ENCODE data around the gene CD276. TPM values are rescaled to one million over a fixed set of nuclear protein-coding genes. Genes with fewer than 3 reads are reported as not detected.
A peak's percentile ranks its signal among the peaks of the same experiment; 100 is the strongest.

CD276 gene
- total RNA-seq, 1 experiment from 2014 or later, result 139 TPM

- Histone ChIP-seq H3K4me3 (no peak overlapping the region), H3K27me3 (no peaks in the 10 kb centered on the region), H3K36me3 (no peaks in the 10 kb centered on the region), H3K9me3 (no peaks in the 10 kb centered on the region)
- DNase-seq, result no peak
Observed at GRCh38 chr15:73749971-73750370, 65.8 kb downstream of the CD276 start.

- no peaks in the 10 kb centered on the region for H3K9me3 ChIP-seq
- H3K27me3 ChIP-seq, result no peaks in the 10 kb centered on the region
- no peaks in the 10 kb centered on the region for H3K36me3 ChIP-seq
Observed at GRCh38 chr15:73750438-73750837, 66.3 kb downstream of the CD276 start.

DNA sequence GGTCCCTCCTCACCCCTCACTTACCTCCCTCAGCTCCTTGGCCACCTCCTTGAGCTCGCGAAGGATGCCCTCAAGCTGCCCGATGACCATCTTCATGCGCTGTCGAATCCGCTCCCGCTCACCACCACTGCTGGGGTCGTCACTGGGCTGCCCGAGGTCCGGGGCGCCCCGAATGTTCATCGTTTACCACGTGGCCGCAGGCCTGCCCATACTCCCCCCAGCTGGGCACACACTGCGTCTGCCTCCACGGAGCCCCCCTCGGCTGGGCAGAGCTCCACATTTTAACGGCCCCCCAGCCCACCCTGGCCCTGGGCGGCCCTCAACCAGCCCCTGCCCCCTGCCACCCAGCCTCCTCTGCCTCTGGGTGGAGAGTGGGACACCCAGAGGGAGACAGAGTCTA lies 66.8 kb downstream of the CD276 start:
- Histone ChIP-seq H3K36me3 (no peaks in the 10 kb centered on the region), H3K9me3 (no peaks in the 10 kb centered on the region), H3K27me3 (no peaks in the 10 kb centered on the region), H3K4me3 (no peak overlapping the region)
- DNase-seq, result no peak

More at GRCh38 chr15:73750438-73750837, 66.3 kb downstream of the CD276 start:
- DNase-seq, result no peak
- no peak overlapping the region for H3K4me3 ChIP-seq

GRCh38 chr15:73751511-73751898 lies 67.3 kb downstream of the CD276 start:
- Histone ChIP-seq H3K36me3 (no peaks in the 10 kb centered on the region), H3K27me3 (no peaks in the 10 kb centered on the region), H3K4me3 (no peak overlapping the region), H3K9me3 (no peaks in the 10 kb centered on the region)
- DNase-seq, result no peak

DNA sequence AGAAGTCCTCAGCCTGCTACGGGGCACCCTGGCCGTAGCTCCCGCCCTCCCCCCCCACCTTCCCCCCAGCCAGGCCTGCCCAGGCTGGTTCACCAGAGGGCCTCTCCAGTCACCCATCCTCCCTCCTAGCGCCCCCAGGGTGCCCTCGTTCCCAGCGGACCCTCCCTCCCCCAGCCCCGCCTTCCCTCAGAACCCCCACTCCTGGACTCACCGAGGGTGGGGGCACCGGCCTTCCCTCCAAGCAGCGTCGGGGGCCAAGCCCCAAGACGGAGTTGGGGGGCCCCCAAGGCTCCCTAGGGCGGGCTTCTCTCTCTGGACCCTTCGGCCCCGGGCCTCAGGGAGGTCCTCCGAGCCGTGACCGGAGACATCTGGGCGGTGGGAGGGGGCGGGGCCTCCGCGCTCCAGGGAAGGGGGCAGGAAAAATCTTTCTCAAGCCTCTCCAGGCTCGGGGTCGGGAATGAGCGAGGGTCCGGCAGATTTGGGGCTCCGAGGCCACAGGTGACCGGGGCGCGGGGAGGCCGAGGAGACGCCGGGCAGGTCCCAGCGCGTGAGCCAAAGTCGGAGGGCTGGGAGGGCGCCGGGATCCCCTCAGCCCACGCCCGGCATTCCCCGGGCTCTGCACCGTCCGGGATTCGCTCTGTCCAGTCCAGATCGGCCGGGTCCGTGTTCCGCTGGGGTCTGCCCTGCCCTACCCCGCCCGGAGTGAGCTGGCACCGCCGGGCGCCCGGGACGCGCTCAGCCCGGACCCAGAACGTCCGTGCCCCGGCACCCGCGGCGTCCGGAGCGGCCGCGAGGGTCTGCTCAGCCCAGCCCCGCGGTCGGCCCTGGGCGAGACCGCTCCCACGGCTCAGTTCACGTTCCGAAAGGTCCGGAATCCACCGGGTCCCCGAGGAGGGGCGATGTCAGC lies 68.0 kb downstream of the CD276 start:
- Histone ChIP-seq H3K27me3 (no peaks in the 10 kb centered on the region), H3K9me3 (no peaks in the 10 kb centered on the region), H3K4me3 (peak overlapping the region; percentile 59), H3K36me3 (no peaks in the 10 kb centered on the region)
- DNase-seq, result peak; percentile 18

DNA sequence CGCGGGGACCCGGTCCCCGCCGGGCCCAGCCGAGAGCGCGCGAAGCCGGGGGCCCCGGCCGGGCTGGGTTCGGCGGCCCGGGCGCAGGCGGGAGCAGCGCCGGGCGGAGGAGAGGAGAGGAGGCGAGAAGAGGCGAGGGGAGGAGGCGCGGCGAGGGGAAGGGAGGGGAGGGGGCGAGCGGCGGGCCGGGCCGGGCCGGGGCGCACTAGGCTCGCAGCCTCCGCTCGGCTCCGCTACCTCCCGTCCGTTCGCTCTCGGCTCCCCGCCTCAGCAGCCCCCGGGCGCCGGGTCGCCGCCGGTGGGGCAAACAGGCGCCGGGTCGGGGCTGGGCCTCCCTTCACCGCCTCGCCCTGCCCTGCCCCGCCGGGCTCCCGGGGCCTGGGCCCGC lies 68.6 kb downstream of the CD276 start:
- no peaks in the 10 kb centered on the region for H3K36me3 ChIP-seq
- no peaks in the 10 kb centered on the region; the same call in none of the 2 replicates for H3K27me3 ChIP-seq
- H3K9me3 ChIP-seq, result no peaks in the 10 kb centered on the region
- peak; percentile 38 for DNase-seq
- peak overlapping the region; percentile 59 for H3K4me3 ChIP-seq

DNA sequence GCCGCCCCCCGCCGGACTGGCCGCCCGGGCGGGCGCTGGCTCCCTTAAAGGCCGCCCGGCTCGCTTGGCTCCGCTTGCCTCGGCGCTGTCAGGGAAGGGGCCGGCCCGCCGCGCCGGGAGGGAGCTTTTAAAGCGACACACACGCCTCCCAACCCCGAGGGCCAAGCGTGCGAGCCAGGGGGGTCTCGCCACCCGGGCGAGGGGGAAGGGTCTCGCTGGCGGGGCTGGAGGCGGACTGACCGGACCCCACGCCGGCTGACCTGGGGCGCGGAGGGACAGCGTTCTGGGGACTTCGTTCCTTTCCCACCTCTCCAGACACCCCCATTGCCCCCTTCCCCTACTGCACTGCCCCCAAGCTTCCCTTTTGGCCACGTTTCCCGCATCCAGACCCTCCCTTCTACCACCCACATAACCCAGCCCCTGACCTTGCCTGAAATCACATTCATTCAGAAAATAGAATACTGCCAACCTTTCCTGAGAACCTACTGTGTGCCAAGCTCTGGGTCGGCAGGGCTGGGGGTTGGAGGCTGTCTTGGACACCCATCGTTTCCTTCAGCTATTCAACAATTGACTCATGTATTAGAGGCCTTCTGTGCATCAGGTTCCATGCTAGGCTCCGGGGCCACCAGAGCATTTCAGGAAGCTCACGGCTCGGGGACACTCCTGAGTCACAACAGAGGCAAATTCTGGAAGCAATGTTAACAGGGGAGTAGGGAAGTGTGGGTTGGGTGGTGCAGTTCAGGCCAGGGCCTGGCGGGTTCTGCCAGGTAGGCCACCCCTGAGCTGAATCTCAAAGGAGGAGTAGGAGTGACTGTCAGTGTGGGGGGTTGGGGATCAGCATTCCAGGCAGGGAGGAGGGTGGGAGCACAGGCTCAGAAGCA lies 69.3 kb downstream of the CD276 start, which contains the start of gene INSYN1:
Gene INSYN1, minus strand, starts transcription at position 102 of the 881 bp plus-strand sequence. CDS start 2,221 bp downstream, outside the sequence.
- H3K9me3 ChIP-seq, result no peaks in the 10 kb centered on the region
- DNase-seq, result peak; percentile 63
- no peaks in the 10 kb centered on the region; the same call in none of the 2 replicates for H3K27me3 ChIP-seq
- peak within 1 kb of the TSS; percentile 59 for H3K4me3 ChIP-seq
- H3K36me3 ChIP-seq, result no peaks in the 10 kb centered on the region

DNA sequence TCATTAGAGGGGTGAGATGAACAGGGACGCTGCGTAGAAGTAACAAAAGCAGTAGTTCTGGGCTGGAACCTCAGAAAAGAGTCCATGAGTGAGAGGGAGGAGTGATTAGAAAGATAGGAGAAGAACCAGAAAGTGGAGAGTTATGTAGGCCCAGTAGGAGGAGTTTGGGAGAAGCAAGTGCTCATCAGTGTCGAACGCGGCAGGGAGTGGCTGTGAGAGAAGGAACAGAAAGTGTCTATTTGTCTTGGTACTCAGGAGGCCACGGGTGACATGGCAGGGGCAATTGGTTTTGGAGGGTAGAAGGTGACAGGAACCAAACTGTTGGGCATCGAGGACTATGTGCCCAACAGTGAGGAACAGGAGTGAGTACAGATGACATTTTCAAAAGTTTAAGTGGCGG lies 70.3 kb downstream of the CD276 start:
- DNase-seq, result no peak

GRCh38 chr15:73755481-73755880 lies 71.3 kb downstream of the CD276 start:
- DNase-seq, result no peak
- Histone ChIP-seq H3K4me3 (no peak overlapping the region), H3K9me3 (no peaks in the 10 kb centered on the region), H3K27me3 (peaks cover 5% of the 10 kb centered on the region), H3K36me3 (no peaks in the 10 kb centered on the region)

More for the DNA sequence above, 70.3 kb downstream of the CD276 start:
- H3K9me3 ChIP-seq, result no peaks in the 10 kb centered on the region
- no peak overlapping the region for H3K4me3 ChIP-seq
- H3K36me3 ChIP-seq, result no peaks in the 10 kb centered on the region
- H3K27me3 ChIP-seq, result peaks cover 2% of the 10 kb centered on the region

DNA sequence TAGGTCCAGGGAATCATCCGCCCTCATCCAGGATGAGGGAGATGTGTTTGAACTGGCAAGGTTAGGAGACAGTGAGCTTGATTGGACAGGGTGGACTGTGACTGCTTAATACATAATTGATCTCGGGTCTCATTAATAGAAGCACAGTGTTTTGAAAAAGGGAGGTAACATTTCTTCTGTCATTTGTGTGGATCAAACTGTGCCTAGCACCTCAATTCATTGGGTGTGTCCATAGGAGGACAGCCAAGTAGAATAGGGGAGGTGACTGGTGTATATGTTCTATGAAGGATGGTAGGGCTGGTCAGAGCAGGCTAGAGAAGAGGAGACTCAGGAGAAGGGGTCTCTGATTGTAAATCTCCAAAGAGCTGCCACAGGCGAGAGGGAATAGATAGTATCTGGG lies 71.8 kb downstream of the CD276 start:
- Histone ChIP-seq H3K36me3 (no peaks in the 10 kb centered on the region), H3K27me3 (peaks cover 5% of the 10 kb centered on the region)
- no peak for DNase-seq

GRCh38 chr15:73756390-73756789 lies 72.2 kb downstream of the CD276 start:
- no peaks in the 10 kb centered on the region for H3K36me3 ChIP-seq
- H3K27me3 ChIP-seq, result peaks cover 6% of the 10 kb centered on the region
- H3K9me3 ChIP-seq, result no peaks in the 10 kb centered on the region
- no peak overlapping the region for H3K4me3 ChIP-seq
- DNase-seq, result no peak

More for the DNA sequence above, 71.8 kb downstream of the CD276 start:
- H3K9me3 ChIP-seq, result no peaks in the 10 kb centered on the region
- no peak overlapping the region for H3K4me3 ChIP-seq

- Histone ChIP-seq H3K9me3 (no peaks in the 10 kb centered on the region), H3K27me3 (peaks cover 6% of the 10 kb centered on the region), H3K4me3 (no peak overlapping the region), H3K36me3 (no peaks in the 10 kb centered on the region)
- DNase-seq, result no peak
Observed at GRCh38 chr15:73756947-73757513, 72.8 kb downstream of the CD276 start.

GRCh38 chr15:73757571-73757970 lies 73.4 kb downstream of the CD276 start:
- no peak overlapping the region for H3K4me3 ChIP-seq
- H3K36me3 ChIP-seq, result no peaks in the 10 kb centered on the region
- DNase-seq, result no peak
- no peaks in the 10 kb centered on the region for H3K9me3 ChIP-seq
- peaks cover 6% of the 10 kb centered on the region for H3K27me3 ChIP-seq

DNA sequence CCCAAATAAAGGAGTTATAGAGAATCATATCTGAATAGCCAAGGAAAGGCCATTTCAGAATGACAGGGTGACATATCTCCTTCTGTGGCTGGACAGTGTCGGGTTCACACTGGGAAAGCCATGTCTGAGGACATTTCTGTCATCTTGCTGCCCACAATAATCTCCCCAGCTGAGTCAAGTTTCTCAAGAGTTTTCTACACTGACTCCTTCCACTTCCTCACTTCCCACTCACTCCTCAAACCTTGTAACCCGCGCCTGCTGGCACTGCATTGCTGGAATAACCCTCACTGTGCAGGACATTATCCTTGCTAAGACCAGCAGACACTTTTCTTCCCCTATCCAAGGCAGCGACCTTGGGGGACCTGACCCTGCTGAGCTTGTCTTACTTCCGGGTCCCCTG lies 74.3 kb downstream of the CD276 start:
- no peak for DNase-seq
- H3K36me3 ChIP-seq, result no peaks in the 10 kb centered on the region
- peaks cover 6% of the 10 kb centered on the region for H3K27me3 ChIP-seq
- H3K9me3 ChIP-seq, result no peaks in the 10 kb centered on the region
- no peak overlapping the region for H3K4me3 ChIP-seq

GRCh38 chr15:73760330-73761329 lies 76.4 kb downstream of the CD276 start:
- Histone ChIP-seq H3K36me3 (no peaks in the 10 kb centered on the region), H3K27me3 (peaks cover 6% of the 10 kb centered on the region), H3K4me3 (no peak overlapping the region), H3K9me3 (no peaks in the 10 kb centered on the region)
- DNase-seq, result no peak

GRCh38 chr15:73763931-73764330 lies 79.7 kb downstream of the CD276 start:
- no peak for DNase-seq
- H3K4me3 ChIP-seq, result no peak overlapping the region
- no peaks in the 10 kb centered on the region for H3K36me3 ChIP-seq
- peaks cover 6% of the 10 kb centered on the region; the same call in 1 of the 2 replicates for H3K27me3 ChIP-seq
- no peaks in the 10 kb centered on the region for H3K9me3 ChIP-seq

Data from MG63 (cell line).